ENCODE results near the gene SHPK.

DNA sequence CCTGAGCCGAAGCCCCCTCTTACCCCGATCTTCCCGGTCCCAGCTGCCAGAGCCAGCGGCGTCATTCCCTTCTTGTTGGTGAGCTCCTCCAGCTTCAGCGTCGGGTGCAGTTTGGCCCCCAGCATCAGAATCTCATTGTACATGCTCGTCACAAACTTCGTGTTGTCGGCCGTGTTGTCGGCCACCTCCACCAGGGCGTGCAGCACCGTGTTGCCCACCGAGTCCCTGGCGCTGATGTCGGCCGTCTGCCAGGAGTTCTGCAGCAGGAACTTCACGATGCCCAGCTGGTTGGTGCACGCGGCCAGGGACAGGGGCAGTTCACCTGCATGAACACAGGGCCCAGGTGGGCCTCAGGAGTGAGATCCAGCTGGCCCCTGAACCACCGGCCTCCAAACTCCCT lies 46.3 kb downstream of the SHPK start:
- TF ChIP-seq, protein P1, sequence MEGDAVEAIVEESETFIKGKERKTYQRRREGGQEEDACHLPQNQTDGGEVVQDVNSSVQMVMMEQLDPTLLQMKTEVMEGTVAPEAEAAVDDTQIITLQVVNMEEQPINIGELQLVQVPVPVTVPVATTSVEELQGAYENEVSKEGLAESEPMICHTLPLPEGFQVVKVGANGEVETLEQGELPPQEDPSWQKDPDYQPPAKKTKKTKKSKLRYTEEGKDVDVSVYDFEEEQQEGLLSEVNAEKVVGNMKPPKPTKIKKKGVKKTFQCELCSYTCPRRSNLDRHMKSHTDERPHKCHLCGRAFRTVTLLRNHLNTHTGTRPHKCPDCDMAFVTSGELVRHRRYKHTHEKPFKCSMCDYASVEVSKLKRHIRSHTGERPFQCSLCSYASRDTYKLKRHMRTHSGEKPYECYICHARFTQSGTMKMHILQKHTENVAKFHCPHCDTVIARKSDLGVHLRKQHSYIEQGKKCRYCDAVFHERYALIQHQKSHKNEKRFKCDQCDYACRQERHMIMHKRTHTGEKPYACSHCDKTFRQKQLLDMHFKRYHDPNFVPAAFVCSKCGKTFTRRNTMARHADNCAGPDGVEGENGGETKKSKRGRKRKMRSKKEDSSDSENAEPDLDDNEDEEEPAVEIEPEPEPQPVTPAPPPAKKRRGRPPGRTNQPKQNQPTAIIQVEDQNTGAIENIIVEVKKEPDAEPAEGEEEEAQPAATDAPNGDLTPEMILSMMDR (IDR thresholded peaks at IDR 0.05), result no peak
- TF ChIP-seq POLR2A (IDR thresholded peaks at IDR 0.05), result no peak
- TF ChIP-seq POLR2AphosphoS5 (IDR thresholded peaks at IDR 0.05), result no peak
